ENCODE data around the gene FBXO40.

Gene FBXO40

GRCh38 chr3:121667333-121667732, 74.2 kb downstream of the FBXO40 start:
- no peak for DNase-seq

GRCh38 chr3:121670676-121671075, 77.5 kb downstream of the FBXO40 start:
- no peak for DNase-seq

- no peak for DNase-seq
Measured at GRCh38 chr3:121677141-121677540, 84.0 kb downstream of the FBXO40 start.

Data from NCI-H2029 treated with DMSO at 0.1 percent for 48 hours (cell line).